Mammary epithelial cell (primary cell): ENCODE results near the gene EPHB3.

Experiments
- CTCF ChIP-seq, 2 donors: IDR thresholded peaks in 1 of 2; conservative IDR thresholded peaks in 1 of 2; 2 replicates each; pipeline ENCODE4 v1.5.1; 2011 to 2012; ENCODE audit warnings: inconsistent platforms in 2 of 2, low read length in 2 of 2, mild to moderate bottlenecking in 2 of 2, control low read depth in 1 of 2, low read depth in 1 of 2; ENCODE audit not compliant: insufficient read depth in 1 of 2; ENCODE audit errors: extremely low read depth in 1 of 2
- EZH2 ChIP-seq: IDR thresholded peaks from 2 replicates; pipeline ENCODE4 v1.6.1; 2012; ENCODE audit warnings: low read length, inconsistent platforms, borderline replicate concordance

- TF ChIP-seq CTCF (conservative IDR thresholded peaks at IDR 0.05 in 1 of 2, IDR thresholded peaks at IDR 0.05 in 1 of 2; ENCODE audit: extremely low read depth in 1 of 2, insufficient read depth in 1 of 2, low read depth in 1 of 2, low read length in 2 of 2) (no peak), EZH2 (no peak)
Measured at GRCh38 chr3:184568924-184569829, 7.6 kb downstream of the EPHB3 start.
